Heart left ventricle (tissue), 16 donors: ENCODE data around the gene MT3. TPM values are rescaled to one million over a fixed set of nuclear protein-coding genes. Genes with fewer than 3 reads are reported as not detected.

Experiments
- ATAC-seq, 4 donors: fragments of 200-7000 bp; cut with Tn5 transposase; one replicate each; pipeline ENCODE4 v1.9.1; 2020 to 2022; ENCODE audit warnings: moderate library complexity in 4 of 4, mild to moderate bottlenecking in 3 of 4, moderate number of reproducible peaks in 1 of 4
- DNase-seq, 5 donors: peaks; one replicate each; pipeline ENCODE4 v3.0.0-alpha.2; 2020
- H3K27ac ChIP-seq, 12 donors: fragments of 200-600 bp; sonication (generic) in 4 of 12; one replicate each; pipeline versions ENCODE4 v1.5.0 to v1.8.0; 2016 to 2022; ENCODE audit warnings: mild to moderate bottlenecking in 2 of 12
- H3K27me3 ChIP-seq, 9 donors: fragments of 200-600 bp; sonication (generic) in 2 of 9; one replicate each; pipeline versions ENCODE4 v1.5.1 to v1.8.0; 2016 to 2022; ENCODE audit warnings: mild to moderate bottlenecking in 3 of 9
- H3K36me3 ChIP-seq, 9 donors: fragments of 200-600 bp; sonication (generic) in 2 of 9; one replicate each; pipeline versions ENCODE4 v1.5.0 to v1.8.0; 2018 to 2022; ENCODE audit warnings: mild to moderate bottlenecking in 2 of 9
- H3K4me1 ChIP-seq, 12 donors: fragments of 200-600 bp; sonication (generic) in 4 of 12; one replicate each; pipeline versions ENCODE4 v1.5.0 to v1.8.0; 2016 to 2022; ENCODE audit warnings: mild to moderate bottlenecking in 3 of 12
- H3K4me3 ChIP-seq, 12 donors: fragments of 200-600 bp; sonication (generic) in 4 of 12; one replicate each; pipeline versions ENCODE4 v1.5.0 to v1.8.0; 2017 to 2022; ENCODE audit warnings: mild to moderate bottlenecking in 9 of 12, moderate library complexity in 4 of 12
- H3K9me3 ChIP-seq, 12 donors: fragments of 200-600 bp; sonication (generic) in 4 of 12; one replicate each; pipeline versions ENCODE4 v1.5.0 to v1.8.0; 2016 to 2022; ENCODE audit warnings: mild to moderate bottlenecking in 1 of 12
- CTCF ChIP-seq, 12 donors: fragments of 200-600 bp; sonication (generic) in 4 of 12; IDR thresholded peaks; one replicate each; pipeline versions ENCODE4 v1.5.0 to v1.8.0; 2018 to 2022; ENCODE audit warnings: antibody characterized with exemption in 12 of 12, mild to moderate bottlenecking in 5 of 12
- POLR2A ChIP-seq, 2 donors: fragments of 450-650 bp; IDR thresholded peaks; one replicate each; pipeline ENCODE4 v1.6.1; 2017; ENCODE audit warnings: antibody characterized with exemption in 2 of 2, mild to moderate bottlenecking in 2 of 2, moderate library complexity in 2 of 2
- WGBS, 4 donors: extraction: QIAGEN DNeasy Blood & Tissue Kit in 2 of 4; methylation state at CpG; one replicate each; pipeline versions ENCODE4 v1.1.5 to v1.1.7; 2013 to 2018; 5-methylcytosine and 5-hydroxymethylcytosine counted together
- intact Hi-C, 10 donors: fragments of 100-400 bp; cut with DNase I; formaldehyde crosslinking; loops; one replicate each; pipeline versions ENCODE4 v1.11.1 to v1.14.2; 2022
- polyA plus RNA-seq, 2 donors: library from polyadenylated mRNA; stranded (reverse); fragments of 200-250 nt; gene quantifications; one replicate each; pipeline ENCODE4 v1.2.3, GENCODE V29; 2013
- total RNA-seq, 9 donors: library from RNA; depleted of rRNA in 2 of 9; stranded (reverse); fragments of >200 nt in 2 of 9; fragmentation: NEBNext Ultra II Directional in 3 of 9; extraction: Animal tissue kit (Norgen Biotek cat#: 25700) in 3 of 9; gene quantifications; one replicate each; pipeline versions ENCODE4 v1.1.0 to v1.2.4, GENCODE V29; 2016 to 2023
- donor health status: ischemic (EF 13 %, LVEDD 7.1; RV severe dilation, severe dysfunction).
- donor health status: healthy with polysubstance abuse.
- donor health status: DM: no; HTN: yes; CAD: no.
- donor health status: DM: no; HTN: no; CAD: no.
- donor health status: ischemic (EF 25% LVEDD 6.9; RV normal size, moderate dysfunction).
- donor health status: ischemic (EF 25% LVEDD 5.7; RV mildly dilated, moderate dysfunction).
- donor health status: healthy.
- donor health status: DM: yes; HTN: yes; CAD: no.
- donor health status: ischemic (EF 35%, LVEDD 5.7; RV mildly dilated, moderate dysfunction).
- donor health status: nonischemic (EF 11% LVEDD 7.7; RV severe dilation, severe dysfunction).
- donor health status: DM: yes; HTN: yes; CAD: no.
- donor health status: PGD.
- donor health status: ischemic (EF 29% LVEDD 5.4; RV normal size, mild dysfunction).
- donor health status: nonischemic (EF 23%, LVEDD 6.1; RV moderate dilation, normal function).

The MT3 gene
- total and polyA plus RNA-seq, 11 donors, result 1.3 to 20.0 (median 3.7) TPM; not detected in 1

GRCh38 chr16:56547120-56547948 lies 42.0 kb upstream of the MT3 start:
- ATAC-seq, result no peak

GRCh38 chr16:56547949-56548567 lies 41.3 kb upstream of the MT3 start:
- H3K9me3 ChIP-seq, result no peaks in the 10 kb centered on the region
- peaks cover 2 to 13% (median 8%) of the 10 kb centered on the region in 12 donors for H3K4me1 ChIP-seq
- no peaks in the 10 kb centered on the region for H3K36me3 ChIP-seq
- no peaks in the 10 kb centered on the region for H3K27me3 ChIP-seq
- no peak overlapping the region for H3K4me3 ChIP-seq
- H3K27ac ChIP-seq, result peak overlapping the region in 1 of 12 donors; percentile 38
- no peak for ATAC-seq
- intact Hi-C loops, result no loop called here
- TF ChIP-seq CTCF (IDR thresholded peaks at IDR 0.05) (no peak), POLR2A (IDR thresholded peaks at IDR 0.05) (no peak)
- DNase-seq, result no peak
- WGBS, 4 donors, result 71 to 82% (median 81%) methylated on average over 4 of the region's 4 CpGs

More at GRCh38 chr16:56547120-56547948, 42.0 kb upstream of the MT3 start:
- Histone ChIP-seq H3K4me1 (peaks cover 2 to 10% (median 7%) of the 10 kb centered on the region in 12 donors), H3K27ac (peak overlapping the region in 1 of 12 donors; percentile 47), H3K9me3 (no peaks in the 10 kb centered on the region), H3K36me3 (no peaks in the 10 kb centered on the region), H3K27me3 (no peaks in the 10 kb centered on the region), H3K4me3 (no peak overlapping the region)
- TF ChIP-seq POLR2A (IDR thresholded peaks at IDR 0.05) (no peak), CTCF (IDR thresholded peaks at IDR 0.05) (no peak)
- intact Hi-C loops, result no loop called here
- 35 to 41% (median 39%) methylated on average over 12 of the region's 12 CpGs for WGBS, 4 donors
- DNase-seq, result no peak

GRCh38 chr16:56549161-56549560 lies 40.2 kb upstream of the MT3 start:
- no peak overlapping the region for H3K27ac ChIP-seq

More at GRCh38 chr16:56549161-56549560, 40.2 kb upstream of the MT3 start:
- intact Hi-C loops, result no loop called here
- Histone ChIP-seq H3K4me3 (no peak overlapping the region), H3K27me3 (peaks cover 0 to 2% (median 0%) of the 10 kb centered on the region in 9 donors), H3K4me1 (peaks cover 2 to 13% (median 8%) of the 10 kb centered on the region in 12 donors), H3K36me3 (no peaks in the 10 kb centered on the region), H3K9me3 (no peaks in the 10 kb centered on the region)
- TF ChIP-seq POLR2A (IDR thresholded peaks at IDR 0.05) (no peak), CTCF (IDR thresholded peaks at IDR 0.05) (no peak)
- DNase-seq, result no peak
- no peak for ATAC-seq
